ENCODE data around the gene CCNI. TPM values are rescaled to one million over a fixed set of nuclear protein-coding genes. Genes with fewer than 3 reads are reported as not detected.

CCNI gene
- total and polyA plus RNA-seq, 2 of the 13 experiments (the other 11 are each of a cell fraction or from before 2014, with no cell fraction given), result 43.5 to 122 TPM

DNA sequence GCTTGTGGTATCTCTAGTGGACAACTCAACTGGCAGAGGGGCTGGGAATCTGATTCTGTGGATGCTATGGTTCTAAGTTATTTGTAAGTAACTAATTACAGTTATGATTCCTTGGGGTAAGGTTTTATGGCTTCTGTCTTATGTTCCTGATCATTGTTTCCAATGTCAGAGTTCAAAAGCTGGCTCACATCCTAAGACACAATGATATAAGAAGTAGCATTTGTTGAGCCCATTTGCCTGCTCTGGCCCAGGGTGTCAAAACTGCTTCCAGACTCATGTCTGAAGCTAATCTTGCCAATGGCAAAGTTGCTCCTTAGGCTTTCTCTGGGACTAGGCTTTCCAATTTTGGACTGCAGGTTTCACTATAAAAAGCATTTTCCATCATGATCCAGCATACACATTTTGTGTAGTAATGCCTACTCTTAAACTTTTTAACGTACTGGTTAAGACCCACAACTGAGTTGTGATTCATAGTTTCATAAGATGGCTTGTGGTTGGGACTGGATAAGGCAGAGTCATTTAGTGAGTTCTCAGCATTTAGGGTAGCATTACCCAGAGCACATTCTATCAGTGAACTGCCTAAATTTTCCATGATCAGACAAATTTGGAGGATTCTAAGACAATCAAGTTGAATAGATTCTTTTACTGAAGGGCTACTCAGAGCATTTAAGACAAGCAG lies 50.0 kb downstream of the CCNI start:
- Histone ChIP-seq H3K4me3 (replicated peaks in 1 of 3; ENCODE audit: insufficient read depth in 1 of 3, low read depth in 2 of 3, low read length in 3 of 3) (no peak overlapping the region), H3K4me2 (ENCODE audit: low read depth, low read length) (no peak overlapping the region), H3K9me3 (ENCODE audit: low read length) (no peaks in the 10 kb centered on the region), H3K27ac (ENCODE audit: extremely low read length, insufficient read depth, low read length) (no peak overlapping the region), H3K27me3 (ENCODE audit: control insufficient read depth in 1 of 2, insufficient read depth in 2 of 2, low read length in 2 of 2) (no peaks in the 10 kb centered on the region), H3K4me1 (ENCODE audit: insufficient read depth, low read length) (peaks cover 34% of the 10 kb centered on the region), H3K9ac (ENCODE audit: insufficient read depth, low read depth, low read length) (no peak overlapping the region), H3K79me2 (ENCODE audit: insufficient read depth, low read length) (no peaks in the 10 kb centered on the region), H2AFZ (ENCODE audit: low read length) (no peak overlapping the region), H4K20me1 (ENCODE audit: insufficient read depth, low read length) (no peaks in the 10 kb centered on the region), H3K36me3 (replicated peaks in 1 of 2; ENCODE audit: control insufficient read depth in 1 of 2, insufficient read depth in 2 of 2, low read length in 2 of 2) (peaks cover 3 to 45% of the 10 kb centered on the region in 2 experiments; a peak in 4 of 5 replicates)
- no peak for TF ChIP-seq ZNF703 (CRISPR knock-in tag; IDR thresholded peaks at IDR 0.05; ENCODE audit: borderline replicate concordance)
- TF ChIP-seq PAWR (CRISPR knock-in tag; IDR thresholded peaks at IDR 0.05; ENCODE audit: borderline replicate concordance), result no peak
- TF ChIP-seq, protein P1, sequence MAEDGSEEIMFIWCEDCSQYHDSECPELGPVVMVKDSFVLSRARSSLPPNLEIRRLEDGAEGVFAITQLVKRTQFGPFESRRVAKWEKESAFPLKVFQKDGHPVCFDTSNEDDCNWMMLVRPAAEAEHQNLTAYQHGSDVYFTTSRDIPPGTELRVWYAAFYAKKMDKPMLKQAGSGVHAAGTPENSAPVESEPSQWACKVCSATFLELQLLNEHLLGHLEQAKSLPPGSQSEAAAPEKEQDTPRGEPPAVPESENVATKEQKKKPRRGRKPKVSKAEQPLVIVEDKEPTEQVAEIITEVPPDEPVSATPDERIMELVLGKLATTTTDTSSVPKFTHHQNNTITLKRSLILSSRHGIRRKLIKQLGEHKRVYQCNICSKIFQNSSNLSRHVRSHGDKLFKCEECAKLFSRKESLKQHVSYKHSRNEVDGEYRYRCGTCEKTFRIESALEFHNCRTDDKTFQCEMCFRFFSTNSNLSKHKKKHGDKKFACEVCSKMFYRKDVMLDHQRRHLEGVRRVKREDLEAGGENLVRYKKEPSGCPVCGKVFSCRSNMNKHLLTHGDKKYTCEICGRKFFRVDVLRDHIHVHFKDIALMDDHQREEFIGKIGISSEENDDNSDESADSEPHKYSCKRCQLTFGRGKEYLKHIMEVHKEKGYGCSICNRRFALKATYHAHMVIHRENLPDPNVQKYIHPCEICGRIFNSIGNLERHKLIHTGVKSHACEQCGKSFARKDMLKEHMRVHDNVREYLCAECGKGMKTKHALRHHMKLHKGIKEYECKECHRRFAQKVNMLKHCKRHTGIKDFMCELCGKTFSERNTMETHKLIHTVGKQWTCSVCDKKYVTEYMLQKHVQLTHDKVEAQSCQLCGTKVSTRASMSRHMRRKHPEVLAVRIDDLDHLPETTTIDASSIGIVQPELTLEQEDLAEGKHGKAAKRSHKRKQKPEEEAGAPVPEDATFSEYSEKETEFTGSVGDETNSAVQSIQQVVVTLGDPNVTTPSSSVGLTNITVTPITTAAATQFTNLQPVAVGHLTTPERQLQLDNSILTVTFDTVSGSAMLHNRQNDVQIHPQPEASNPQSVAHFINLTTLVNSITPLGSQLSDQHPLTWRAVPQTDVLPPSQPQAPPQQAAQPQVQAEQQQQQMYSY (CRISPR knock-in tag; IDR thresholded peaks at IDR 0.05), result no peak
- TF ChIP-seq KMT2B (CRISPR knock-in tag; IDR thresholded peaks at IDR 0.05), result no peak
- TF ChIP-seq ZNF781 (CRISPR knock-in tag; IDR thresholded peaks at IDR 0.05; ENCODE audit: borderline replicate concordance, not compliant biosample characterization), result no peak
- TF ChIP-seq ZNF17 (CRISPR knock-in tag; IDR thresholded peaks at IDR 0.05), result no peak
- TF ChIP-seq, protein P2, sequence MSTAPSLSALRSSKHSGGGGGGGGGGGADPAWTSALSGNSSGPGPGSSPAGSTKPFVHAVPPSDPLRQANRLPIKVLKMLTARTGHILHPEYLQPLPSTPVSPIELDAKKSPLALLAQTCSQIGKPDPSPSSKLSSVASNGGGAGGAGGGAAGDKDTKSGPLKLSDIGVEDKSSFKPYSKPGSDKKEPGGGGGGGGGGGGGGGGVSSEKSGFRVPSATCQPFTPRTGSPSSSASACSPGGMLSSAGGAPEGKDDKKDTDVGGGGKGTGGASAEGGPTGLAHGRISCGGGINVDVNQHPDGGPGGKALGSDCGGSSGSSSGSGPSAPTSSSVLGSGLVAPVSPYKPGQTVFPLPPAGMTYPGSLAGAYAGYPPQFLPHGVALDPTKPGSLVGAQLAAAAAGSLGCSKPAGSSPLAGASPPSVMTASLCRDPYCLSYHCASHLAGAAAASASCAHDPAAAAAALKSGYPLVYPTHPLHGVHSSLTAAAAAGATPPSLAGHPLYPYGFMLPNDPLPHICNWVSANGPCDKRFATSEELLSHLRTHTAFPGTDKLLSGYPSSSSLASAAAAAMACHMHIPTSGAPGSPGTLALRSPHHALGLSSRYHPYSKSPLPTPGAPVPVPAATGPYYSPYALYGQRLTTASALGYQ (CRISPR knock-in tag; IDR thresholded peaks at IDR 0.05), result no peak
- no peak for TF ChIP-seq ZNF260 (CRISPR knock-in tag; IDR thresholded peaks at IDR 0.05; ENCODE audit: borderline replicate concordance, low read depth)
- TF ChIP-seq ZNF768 (CRISPR knock-in tag; IDR thresholded peaks at IDR 0.05), result no peak
- TF ChIP-seq ZNF121 (CRISPR knock-in tag; IDR thresholded peaks at IDR 0.05), result no peak
- no peak for TF ChIP-seq MBD4 (IDR thresholded peaks at IDR 0.05; ENCODE audit: borderline replicate concordance, low read length)
- TF ChIP-seq SAP130 (CRISPR knock-in tag; IDR thresholded peaks at IDR 0.05; ENCODE audit: low read depth), result no peak
- TF ChIP-seq, protein P3, sequence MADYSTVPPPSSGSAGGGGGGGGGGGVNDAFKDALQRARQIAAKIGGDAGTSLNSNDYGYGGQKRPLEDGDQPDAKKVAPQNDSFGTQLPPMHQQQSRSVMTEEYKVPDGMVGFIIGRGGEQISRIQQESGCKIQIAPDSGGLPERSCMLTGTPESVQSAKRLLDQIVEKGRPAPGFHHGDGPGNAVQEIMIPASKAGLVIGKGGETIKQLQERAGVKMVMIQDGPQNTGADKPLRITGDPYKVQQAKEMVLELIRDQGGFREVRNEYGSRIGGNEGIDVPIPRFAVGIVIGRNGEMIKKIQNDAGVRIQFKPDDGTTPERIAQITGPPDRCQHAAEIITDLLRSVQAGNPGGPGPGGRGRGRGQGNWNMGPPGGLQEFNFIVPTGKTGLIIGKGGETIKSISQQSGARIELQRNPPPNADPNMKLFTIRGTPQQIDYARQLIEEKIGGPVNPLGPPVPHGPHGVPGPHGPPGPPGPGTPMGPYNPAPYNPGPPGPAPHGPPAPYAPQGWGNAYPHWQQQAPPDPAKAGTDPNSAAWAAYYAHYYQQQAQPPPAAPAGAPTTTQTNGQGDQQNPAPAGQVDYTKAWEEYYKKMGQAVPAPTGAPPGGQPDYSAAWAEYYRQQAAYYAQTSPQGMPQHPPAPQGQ (CRISPR knock-in tag; IDR thresholded peaks at IDR 0.05; ENCODE audit: borderline replicate concordance), result no peak
- CTCF ChIA-PET (ENCODE audit: low intra/inter-chr PET ratio, low total read pairs), result no interaction called here
- in situ Hi-C loops (cut with HindIII; ENCODE audit: extremely low pct_ligation_motif_present, low pct_unique_long_range_greater_than_20kb), result no loop called here
- ATAC-seq (no peak), DNase-seq (ENCODE audit: low spot score) (no peak), FAIRE-seq (no peak)
- WGBS (ENCODE audit: low lambda C conversion rate), result 96% methylated on average over 1 of the region's 1 CpG
- intact Hi-C loops (cut with micrococcal nuclease; ENCODE audit: unreplicated experiment), result no loop called here
- BruUV-seq (replicated peaks), result no TSS peak
- POLR2A ChIA-PET, result no interaction called here
